GM21529 (cell line): ENCODE results near the gene LOC101059915.
A peak's percentile ranks its signal among the peaks of the same experiment; 100 is the strongest.
"Not testable (repeated sequence)": the region's sequence is repeated elsewhere in the genome, so short reads cannot be mapped to it uniquely, and the experiment has no call there.

ENCODE experiments used
- ATAC-seq: cut with Tn5 transposase; IDR thresholded peaks from one replicate; pipeline ENCODE4 v1.9.1; 2021; ENCODE audit not compliant: unreplicated experiment

The LOC101059915 gene

DNA sequence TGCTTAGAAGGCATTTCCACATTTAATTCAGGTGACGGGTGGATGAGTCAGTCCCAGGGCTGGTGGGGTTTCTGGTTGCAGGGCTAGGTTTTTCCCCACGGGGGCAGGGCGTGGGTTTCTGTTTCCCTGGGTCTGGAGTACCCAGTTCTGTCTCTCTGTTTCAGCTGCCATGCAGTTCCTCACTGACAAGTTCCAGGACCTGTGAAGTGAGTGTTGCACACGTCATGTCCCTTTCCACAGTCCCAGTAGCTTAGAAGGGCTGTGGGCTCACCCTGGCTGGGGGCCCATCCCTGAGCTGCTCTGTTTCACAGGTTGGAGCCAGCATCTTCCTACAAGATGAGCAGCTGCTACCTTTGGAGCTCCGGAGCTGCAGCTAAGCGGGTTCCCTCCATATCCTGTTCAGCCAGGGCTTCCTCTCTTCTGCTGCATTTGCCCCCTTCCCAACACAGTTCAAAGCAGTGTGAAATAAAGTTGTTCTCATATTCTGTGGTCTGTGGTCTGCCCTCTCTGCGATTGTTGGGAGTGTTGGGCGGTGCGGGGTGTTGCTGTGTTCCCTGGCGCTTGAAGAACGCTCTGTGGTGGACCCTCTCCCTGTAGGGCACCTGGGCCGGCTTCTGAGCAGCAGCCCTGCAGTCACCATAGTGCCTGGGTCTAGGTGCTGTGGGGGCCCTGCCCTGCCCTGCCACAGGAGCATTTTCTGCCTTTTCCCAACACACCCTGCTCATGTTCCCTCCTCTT is 3.9 kb downstream of the LOC101059915 start:
- ATAC-seq, result no peak

DNA sequence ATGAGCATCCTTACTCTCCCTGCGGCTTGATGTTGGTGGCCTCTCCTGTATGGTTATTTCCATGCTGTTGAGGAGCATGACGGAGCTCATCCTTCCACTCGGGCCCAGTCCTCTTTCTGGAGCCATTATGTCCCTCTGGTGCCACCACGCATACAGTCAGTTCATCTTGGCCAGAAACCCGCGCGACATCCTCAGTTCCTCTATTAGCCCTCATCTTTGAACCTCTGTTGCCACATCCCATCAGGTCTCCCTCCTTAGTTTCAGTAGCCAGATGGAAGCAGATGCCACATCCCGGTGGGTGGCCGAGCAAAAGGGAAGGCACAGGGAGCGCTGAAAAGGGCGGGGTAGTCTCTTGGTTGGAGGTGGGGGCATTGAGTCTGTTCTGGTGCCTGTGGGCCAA is 4.6 kb downstream of the LOC101059915 start:
- ATAC-seq, result no peak

DNA sequence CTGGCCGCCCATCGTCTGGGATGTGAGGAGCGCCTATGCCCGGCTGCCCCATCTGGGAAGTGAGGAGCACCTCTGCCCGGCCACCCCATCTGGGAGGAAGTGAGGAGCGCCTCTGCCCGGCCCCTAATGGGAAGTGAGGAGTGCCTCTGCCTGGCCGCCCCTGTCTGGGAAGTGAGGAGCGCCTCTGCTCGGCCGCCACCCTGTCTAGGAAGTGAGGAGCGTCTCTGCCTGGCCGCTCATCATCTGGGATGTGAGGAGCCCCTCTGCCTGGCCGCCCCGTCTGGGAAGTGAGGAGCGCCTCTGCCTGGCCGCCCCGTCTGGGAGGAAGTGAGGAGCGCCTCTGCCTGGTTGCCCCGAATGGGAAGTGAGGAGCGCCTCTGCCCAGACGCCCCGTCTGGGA is 8.3 kb downstream of the LOC101059915 start:
- ATAC-seq, result not testable (repeated sequence)

DNA sequence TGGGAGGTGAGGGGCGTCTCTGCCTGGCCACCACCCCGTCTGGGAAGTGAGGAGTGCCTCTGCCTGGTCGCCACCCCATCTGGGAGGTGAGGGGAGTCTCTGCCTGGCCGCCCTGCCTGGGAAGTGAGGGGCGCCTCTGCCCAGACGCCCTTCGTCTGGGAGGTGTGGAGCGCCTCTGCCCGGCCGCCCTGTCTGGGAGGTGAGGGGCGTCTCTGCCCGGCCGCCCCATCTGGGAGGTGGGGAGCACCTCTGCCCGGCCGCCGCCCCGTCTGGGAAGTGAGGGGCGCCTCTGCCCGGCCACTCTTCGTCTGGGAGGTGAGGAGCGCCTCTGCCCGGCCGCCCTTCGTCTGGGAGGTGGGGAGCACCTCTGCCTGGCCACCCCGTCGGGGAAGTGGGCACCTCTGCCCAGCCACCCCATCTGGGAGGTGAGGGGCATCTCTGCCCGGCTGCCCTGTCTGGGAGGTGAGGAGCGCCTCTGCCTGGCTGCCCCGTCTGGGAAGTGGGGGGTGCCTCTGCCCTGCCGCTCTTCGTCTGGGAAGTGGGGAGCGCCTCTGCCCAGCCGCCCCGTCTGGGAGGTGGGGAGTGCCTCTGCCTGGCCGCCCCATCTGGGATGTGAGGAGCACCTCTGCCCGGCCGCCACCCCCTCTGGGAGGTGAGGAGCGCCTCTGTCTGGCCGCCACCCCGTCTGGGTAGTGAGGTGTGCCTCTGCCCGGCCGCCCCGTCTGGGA is 8.9 kb downstream of the LOC101059915 start:
- not testable (repeated sequence) for ATAC-seq

DNA sequence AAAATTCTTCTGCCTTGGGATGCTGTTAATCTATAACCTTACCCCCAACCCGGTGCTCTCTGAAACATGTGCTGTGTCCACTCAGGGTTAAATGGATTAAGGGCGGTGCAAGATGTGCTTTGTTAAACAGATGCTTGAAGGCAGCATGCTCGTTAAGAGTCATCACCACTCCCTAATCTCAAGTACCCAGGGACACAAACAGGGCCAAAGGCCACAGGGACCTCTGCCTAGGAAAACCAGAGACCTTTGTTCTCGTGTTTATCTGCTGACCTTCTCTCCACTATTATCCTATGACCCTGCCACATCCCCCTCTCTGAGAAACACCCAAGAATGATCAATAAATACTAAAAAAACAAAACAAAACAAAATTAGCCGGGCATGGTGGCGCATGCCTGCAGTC is 9.8 kb downstream of the LOC101059915 start:
- ATAC-seq, result not testable (repeated sequence)

DNA sequence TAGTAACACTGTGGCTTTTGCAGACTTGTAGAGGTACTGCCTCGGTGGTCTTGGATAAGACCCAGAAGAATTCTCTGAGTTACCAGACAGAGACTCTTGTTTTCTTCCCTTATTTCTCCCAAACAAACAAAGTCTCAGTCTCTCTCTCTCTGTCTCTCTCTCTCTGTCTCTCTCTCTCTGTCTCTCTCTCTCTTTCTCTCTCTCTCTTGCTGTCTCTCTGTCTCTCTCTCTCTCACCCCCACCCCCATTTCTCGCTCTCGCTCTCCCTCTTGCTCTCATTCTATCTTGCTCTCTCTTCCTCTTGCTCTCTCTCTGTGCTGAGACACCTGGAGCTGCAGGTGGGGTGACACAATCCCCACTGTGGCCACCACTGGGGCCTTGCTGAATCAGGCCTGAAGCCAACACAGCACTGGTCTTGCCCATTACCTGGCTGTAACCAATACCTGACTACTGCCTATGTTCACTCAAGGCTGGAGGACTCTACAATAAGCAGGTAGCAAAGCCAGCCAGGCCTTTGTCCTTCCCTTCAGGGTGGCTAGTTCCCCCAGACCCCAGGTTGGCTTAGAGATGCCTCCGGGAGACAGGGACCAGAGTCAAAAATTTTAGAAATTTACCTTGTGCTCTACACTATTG is 12.3 kb downstream of the LOC101059915 start:
- no peak for ATAC-seq

DNA sequence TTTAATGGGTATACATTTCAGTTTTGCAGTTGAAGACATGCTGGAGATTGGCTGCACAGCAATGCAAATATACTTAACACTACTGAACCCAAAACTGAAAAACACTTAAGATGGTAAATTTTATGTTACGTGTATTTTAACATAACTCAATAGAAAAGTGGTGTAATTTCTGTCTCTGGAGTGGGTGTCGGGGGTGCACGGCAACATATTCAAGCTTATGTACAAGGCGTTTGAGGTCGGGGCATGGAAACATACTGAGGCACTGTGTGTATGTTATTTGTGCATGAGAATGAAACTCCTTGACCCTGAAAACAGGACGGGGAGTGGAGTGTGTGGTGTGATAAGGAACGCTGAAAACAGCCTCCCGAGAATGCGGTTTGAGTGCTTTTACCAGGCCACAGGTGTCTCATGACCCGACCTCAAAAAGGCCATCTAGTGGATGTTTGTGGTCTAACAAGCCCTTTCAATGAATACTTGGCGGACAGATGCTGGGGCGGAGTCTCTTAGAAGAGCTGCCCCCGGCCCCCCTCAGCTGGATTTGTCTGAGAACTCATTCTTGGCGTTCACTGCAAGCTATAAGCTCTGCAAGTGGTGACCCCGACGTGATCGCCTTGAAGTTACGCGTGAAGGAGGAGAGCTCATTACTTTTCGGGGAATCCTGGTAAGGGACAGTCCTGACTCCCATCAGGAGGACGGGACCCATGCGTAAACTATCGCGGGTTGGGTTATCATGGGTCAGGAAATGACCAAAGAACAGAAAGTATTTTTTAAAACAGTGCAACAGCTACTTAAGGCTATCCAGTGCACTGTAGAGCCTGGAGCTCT is 29.5 kb downstream of the LOC101059915 start:
- peak; percentile 72 for ATAC-seq

DNA sequence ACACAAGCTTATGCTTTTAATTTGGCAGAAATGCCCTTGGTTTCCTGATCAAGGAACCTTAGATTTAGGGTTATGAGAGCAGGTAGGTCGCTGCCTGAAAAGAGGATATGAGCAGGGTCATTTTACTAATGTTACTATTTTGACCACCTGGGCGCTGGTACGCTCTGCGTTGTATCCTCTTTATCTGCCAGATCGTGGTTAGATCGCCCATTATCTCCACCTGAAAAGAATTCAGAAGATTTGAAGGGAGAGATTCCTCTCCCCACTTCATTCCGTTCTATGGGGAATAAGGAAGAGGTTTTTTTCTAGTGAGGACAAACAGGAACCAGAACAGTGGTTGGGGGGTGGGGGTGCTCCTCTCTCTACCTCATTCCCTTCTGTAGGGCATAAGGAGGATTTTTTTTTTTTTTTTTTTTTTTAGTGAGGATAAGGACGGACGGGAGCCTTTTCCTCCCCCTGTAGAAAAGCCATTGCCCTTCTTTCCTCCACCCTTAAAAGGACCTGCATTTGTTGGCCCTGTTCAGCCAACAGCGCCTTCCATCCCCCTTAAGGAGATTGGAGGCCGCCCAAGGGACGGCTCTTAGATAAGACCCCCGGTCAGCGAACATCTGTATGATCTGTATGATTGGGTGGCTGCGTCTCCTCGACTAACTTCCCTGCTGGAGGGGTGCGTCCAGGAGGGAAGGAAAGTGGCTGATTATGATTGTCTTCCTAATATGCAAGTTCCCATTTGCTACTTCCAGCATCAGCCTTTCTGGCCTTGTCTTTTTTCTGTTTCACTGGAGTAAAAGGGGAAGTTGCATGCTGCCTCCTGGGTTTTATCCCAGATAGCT is 30.3 kb downstream of the LOC101059915 start:
- ATAC-seq, result peak; percentile 33

DNA sequence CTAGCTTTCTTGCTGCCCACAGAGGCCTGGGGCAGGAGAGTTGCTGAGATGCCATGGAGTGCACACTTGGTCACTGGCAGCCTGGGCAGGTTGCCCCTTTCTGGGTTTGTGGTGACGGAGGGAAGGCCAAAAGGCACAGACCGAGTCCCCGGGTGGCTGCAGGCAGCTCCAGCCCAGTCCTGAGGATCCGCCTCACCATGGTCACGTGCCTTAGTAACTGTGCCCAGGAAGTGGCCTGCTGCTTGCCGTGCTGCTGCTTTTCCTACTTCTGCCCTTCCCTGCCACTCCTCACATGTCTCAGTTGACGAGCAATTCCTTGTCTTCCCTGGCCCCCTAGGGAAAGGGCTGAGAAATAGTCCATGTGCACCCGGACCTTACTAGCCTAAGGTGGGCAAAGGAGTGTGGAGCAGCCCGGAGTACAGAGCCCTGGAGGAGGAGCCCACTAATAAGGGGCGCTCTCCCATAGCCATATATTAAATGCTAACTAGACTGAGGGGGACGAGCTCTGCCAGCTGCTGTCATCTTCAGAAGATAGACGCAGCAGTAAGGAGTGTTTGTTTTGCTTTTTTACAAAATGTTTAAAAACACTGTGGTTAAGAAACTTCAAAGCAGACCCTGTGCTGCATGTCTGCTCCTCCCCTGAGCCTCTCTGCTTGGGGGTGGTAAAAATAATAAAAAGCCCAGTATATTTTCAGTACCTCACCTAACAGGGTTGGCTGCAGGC is 31.1 kb downstream of the LOC101059915 start:
- ATAC-seq, result not testable (repeated sequence)

DNA sequence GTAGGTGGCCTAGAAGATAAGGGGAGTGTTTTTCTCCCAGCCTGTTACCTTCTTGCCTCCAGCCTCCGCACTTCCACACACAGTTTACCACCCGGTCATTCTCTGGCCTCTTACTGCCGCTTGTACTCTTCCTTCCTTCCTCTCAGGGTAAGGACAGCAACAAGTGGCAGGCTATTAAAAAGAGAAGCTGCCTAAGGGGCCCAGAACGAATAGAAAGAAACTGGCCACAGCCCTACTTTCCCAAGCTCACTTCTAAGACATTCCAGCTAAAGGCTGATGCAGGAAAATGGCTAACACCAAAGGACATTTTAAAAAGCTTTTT is 31.6 kb downstream of the LOC101059915 start:
- not testable (repeated sequence) for ATAC-seq

DNA sequence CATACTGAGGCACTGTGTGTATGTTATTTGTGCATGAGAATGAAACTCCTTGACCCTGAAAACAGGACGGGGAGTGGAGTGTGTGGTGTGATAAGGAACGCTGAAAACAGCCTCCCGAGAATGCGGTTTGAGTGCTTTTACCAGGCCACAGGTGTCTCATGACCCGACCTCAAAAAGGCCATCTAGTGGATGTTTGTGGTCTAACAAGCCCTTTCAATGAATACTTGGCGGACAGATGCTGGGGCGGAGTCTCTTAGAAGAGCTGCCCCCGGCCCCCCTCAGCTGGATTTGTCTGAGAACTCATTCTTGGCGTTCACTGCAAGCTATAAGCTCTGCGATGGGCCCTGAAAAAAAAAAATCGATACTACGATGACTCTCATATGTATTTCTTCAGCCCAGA is 35.5 kb downstream of the LOC101059915 start:
- ATAC-seq, result peak; percentile 67

DNA sequence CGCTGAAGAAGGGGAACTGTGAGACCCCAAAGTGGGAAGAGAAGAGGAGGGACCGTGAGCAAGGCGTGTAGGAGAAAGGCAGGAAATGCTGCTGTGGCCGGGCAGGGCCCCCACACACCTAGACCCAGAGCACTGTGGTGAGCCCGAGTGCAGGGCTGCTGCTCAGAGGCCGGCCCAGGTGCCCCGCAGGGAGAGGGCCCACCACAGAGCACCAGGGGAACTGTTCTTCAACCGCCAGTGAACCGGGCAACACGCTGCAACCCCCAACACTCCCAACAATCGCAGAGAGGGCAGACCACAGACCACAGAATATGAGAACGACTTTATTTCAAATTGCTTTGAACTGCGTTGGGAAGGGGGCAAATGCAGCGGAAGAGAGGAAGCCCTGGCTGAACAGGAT is 46.7 kb downstream of the LOC101059915 start:
- ATAC-seq, result not testable (repeated sequence)

DNA sequence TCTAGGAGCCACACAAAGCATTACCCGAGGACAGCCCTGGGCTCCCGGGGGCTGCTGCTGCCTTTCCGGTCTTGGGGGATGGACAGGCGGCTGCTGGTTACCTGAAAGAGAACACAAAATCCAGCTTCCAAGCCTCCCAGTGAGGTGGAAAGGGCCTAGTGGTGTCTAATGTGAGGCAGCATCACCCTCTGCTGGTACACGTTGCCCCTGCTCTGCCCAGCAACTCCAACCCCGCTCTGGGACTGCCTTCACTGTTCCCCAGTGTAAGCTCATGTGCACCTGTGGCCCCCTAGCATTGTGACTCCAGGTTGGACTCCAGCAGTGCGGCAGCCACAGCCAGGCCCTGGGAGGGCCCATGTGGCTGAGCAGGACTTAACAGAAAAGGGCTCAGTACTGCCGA is 48.2 kb downstream of the LOC101059915 start:
- ATAC-seq, result not testable (repeated sequence)

DNA sequence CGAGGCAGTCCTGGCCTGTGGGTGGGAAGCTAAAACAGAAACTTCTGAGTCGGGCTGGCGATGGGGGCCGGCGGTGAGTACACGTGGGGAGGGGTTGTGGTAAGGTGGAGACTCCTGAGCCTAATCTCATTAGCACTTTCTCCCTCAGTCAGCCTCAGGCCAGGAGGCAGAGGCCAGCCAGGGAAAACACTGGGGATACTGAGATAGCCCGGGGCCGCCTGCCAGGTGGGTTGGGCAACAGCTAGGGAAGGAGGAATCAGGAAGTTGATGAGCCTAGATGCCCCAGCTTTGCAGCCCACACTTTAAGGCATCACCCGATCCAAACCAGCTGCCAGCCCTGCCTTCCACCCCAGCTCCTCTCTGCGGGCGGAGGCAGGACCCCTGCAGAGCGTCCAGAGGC is 49.0 kb downstream of the LOC101059915 start:
- ATAC-seq, result not testable (repeated sequence)

DNA sequence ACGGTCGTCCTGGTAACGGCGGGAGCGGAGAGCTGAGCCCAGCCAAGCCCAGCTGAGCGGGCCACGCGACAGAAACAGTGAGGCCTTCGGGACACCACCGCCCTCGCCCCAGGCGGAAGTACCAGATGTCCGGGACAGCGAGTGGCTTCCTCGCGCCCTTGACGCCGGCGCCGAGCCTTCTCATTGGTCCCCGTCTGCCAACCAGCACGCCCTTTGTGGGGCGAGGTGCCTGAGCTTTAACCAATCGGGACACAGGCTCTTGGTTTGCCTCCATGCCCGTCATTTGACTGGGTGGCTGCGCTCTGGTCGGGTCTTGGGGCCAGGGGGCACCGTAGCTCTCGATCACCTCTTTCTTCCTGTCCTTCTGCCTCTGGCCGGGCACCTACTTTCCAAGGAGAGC is 50.8 kb downstream of the LOC101059915 start, which contains the start of gene CXorf49:
CXorf49 (minus strand) TSS at position 101 of the 400 bp plus-strand sequence. CDS start 134 bp downstream, outside the sequence.
- not testable (repeated sequence) for ATAC-seq

DNA sequence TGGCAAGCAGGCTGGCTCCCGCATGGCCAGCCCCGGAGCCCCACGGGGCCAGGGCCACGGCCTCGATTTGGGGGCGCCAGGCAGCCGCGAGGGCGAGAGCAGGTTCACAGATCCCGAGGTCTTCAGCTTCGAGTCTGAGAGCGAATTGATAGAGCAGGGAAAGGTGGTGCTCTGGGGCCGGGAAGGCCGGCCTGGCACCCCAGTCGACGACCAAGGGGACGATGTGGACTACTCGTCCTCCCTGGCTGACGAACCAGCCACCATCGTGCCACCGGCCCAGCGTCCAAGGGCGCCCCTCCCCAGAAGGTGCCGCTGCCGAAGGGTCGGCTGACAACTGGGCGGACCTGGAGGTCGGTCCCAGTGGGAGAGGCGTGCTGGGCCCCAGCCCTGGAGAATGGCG is 51.8 kb downstream of the LOC101059915 start:
- not testable (repeated sequence) for ATAC-seq

DNA sequence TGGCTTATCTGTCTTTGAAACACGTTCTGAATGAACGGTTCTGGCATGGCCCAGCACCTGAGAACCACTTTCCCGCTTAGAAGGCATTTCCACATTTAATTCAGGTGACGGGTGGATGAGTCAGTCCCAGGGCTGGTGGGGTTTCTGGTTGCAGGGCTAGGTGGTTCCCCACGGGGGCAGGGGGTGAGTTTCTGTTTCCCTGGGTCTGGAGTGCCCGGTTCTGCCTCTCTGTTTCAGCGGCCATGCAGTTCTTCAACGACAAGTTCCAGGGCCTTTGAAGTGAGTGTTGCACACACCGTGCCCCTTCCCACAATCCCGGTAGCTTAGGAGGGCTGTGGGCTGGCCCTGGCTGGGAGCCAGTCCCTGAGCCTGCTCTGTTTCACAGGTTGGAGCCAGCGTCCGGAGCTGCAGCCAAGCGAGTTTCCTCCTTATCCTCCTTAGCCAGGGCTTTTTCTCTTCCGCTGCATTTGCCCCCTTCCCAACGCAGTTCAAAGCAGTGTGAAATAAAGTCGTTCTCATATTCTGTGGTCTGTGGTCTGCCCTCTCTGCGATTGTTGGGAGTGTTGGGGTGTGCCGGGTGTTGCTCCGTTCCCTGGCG is 53.0 kb downstream of the LOC101059915 start:
- ATAC-seq, result not testable (repeated sequence)
